GM19463 (cell line): ENCODE measurements around the gene ZNF780B.
"Not testable (repeated sequence)": the region's sequence is repeated elsewhere in the genome, so short reads cannot be mapped to it uniquely, and the experiment has no call there.

Experiments used
- ATAC-seq: cut with Tn5 transposase; IDR thresholded peaks from one replicate; pipeline ENCODE4 v1.9.1; 2021; ENCODE audit warnings: mild to moderate bottlenecking, moderate library complexity; ENCODE audit not compliant: unreplicated experiment

Gene ZNF780B

DNA sequence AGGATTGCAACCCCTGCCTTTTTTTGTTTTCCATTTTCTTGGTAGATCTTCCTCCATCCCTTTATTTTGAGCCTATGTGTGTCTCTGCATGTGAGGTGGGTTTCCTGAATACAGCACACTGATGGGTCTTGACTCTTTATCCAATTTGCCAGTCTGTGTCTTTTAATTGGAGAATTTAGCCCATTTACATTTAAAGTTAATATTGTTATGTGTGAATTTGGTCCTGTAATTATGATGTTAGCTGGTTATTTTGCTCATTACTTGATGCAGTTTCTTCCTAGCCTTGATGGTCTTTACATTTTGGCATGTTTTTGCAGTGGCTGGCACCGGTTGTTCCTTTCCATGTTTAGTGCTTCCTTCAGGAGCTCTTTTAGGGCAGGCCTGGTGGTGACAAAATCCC is 14.3 kb downstream of the ZNF780B start:
- not testable (repeated sequence) for ATAC-seq

DNA sequence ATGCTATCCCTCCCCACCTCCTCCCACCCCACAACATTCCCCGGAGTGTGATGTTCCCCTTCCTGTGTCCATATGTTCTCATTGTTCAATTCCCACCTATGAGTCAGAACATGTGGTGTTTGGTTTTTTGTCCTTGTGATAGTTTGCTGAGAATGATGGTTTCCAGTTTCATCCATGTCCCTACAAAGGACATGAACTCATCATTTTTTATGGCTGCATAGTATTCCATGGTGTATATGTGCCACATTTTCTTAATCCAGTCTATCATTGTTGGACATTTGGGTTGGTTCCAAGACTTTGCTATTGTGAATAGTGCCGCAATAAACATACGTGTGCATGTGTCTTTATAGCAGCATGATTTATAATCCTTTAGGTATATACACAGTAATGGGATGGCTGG is 18.0 kb downstream of the ZNF780B start:
- not testable (repeated sequence) for ATAC-seq

DNA sequence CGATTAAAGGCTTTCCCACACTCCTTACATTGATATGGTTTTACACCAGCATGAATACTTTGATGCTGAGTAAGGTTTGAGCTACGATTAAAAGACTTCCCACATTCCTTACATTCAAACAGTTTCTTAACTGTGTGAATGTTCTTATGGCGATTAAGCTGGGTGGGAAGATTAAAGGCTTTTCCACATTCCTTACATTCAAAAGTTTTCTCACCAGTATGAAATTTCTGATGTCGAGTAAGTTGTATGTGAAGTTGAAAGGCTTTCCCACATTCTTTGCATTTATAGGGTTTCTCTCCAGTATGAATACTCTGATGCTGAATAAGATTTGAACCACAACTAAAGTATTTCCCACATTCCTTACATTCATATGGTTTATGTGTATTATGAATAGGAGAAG is 20.0 kb downstream of the ZNF780B start:
- ATAC-seq, result no peak

DNA sequence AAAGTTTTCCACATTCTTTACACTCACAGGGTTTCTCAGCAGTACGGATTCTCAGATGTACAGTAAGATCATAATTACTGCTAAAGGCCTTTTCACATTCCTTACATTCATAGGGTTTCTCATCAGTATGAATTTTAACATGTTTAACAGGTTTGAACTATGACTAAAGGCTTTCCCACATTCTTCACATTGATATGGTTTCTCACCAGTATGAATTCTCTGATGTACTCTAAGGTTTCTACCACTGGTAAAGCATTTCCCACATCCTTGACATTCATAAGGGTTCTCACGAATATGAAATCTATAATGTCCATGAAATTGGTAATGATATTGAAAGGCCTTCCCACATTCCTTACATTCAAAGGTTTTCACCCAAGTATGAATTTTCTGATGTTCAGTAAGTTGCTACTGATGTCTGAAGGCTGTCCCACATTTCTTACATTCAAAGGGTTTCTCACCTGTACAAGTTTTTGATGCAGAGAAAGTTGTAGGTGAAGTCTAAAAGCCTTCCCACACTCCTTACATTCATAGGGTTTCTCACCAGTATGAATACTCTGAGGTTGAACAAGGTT is 22.0 kb downstream of the ZNF780B start:
- ATAC-seq, result no peak

DNA sequence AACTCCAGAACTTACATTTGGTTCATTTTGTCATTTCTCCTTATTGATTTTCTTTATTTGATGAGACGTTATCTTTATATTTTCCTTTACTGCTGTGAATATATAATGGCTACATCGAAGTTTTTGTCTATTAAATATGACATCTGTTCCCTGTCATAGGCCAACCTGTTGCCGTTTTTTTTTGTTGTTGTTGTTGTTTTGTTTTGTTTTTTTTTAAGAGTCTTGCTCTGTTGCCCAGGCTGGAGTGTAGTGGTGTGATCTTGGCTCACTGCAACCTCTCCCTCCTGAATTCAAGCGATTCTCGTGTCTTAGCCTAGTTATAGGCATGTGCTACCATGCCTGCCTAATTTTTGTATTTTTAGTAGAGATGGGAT is 29.4 kb downstream of the ZNF780B start:
- no peak for ATAC-seq

DNA sequence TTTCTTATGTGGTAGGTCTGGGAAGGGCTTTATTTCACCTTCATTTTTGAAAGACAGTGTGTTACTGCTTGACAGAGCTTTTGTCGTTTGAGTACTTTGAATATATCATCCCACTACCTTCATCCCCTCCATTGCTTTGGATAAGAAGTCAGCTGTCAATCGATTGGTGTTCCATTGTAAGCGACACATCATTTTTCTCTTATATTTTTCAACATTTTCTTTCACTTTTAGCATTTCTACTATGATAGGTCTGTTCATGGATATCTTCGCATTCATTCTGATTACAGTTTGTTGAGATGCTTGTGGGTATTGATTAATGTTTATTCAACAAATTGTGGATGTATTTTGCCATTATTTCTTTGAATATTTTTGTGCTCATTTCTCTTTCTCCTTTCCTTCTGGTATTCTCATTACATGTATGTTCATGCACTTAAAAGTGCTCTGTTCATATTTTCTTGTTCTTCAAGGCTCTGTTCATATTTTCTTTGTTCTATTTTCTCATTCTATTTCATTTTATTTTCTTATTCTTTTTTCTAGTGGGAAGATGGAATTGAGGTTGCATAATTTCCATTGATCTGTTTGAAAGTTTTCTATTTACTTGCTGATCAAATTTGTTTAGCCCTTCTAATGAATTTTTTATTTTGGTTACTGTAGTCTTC is 30.0 kb downstream of the ZNF780B start:
- no peak for ATAC-seq

DNA sequence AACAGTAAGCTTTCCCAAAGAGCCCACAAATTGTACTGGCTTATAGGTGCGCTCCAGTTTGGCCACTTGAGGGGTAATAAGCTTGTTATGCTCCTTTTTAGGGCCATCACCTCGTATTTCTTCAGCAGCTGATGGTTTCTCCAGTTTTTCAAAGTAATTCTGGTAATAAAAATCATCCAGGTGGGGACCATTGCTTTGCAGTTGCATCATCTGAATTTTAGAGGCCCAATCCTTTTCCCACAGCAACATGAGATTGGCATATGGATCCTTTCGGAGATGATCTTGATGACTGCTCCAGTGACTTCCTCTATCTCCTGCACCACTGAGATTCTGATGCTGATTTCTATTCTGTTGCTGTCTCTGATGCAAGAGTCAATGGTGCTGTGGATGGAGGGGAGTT is 32.1 kb downstream of the ZNF780B start:
- no peak for ATAC-seq

DNA sequence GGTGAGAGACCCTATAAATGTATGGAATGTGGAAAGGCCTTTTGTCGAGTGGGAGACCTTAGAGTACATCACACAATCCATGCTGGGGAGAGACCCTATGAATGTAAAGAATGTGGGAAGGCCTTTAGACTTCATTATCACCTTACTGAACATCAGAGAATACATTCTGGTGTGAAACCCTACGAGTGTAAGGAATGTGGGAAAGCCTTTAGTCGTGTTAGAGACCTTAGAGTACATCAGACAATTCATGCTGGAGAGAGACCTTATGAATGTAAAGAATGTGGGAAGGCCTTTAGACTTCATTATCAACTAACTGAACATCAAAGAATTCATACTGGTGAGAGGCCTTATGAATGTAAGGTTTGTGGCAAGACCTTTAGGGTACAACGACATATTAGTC is 42.0 kb downstream of the ZNF780B start:
- no peak for ATAC-seq

DNA sequence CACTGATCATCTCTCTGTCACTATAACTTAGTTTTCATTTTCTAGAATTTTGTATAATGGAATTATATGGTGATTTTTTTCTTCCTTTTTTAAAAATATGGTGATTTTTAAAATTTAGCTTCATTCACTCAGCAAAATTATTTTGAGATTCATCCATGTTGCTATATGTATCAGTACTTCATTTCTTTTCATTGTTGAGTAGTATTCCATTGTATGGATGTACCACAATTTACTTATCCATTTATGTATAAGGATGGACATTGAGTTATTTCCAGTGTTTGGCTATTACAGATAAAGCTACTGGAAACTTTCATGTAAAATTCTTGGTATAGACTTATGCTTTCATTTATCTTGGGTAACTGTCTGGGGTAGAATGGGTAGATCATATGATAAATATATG is 46.4 kb downstream of the ZNF780B start:
- ATAC-seq, result no peak

DNA sequence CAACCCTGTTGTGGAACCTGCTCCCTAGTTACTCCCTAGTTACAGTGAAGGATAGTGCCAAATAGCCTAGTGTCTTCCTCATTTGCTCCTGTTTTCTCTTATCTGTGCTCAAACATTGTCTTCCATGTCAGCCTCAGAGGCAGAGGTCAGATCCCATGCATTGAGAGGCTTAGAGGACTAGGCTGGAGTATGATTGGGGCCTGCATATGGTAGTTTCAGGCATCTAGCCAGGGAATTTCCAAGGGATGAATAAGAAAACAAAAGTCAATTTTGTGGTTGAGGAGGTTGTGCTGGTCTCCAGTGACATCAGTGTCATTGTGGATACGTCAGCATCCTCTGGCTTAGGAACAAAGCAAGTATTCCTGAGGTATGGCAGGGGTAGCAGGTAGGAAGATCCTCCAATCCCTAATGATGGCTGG is 49.7 kb downstream of the ZNF780B start:
- no peak for ATAC-seq

DNA sequence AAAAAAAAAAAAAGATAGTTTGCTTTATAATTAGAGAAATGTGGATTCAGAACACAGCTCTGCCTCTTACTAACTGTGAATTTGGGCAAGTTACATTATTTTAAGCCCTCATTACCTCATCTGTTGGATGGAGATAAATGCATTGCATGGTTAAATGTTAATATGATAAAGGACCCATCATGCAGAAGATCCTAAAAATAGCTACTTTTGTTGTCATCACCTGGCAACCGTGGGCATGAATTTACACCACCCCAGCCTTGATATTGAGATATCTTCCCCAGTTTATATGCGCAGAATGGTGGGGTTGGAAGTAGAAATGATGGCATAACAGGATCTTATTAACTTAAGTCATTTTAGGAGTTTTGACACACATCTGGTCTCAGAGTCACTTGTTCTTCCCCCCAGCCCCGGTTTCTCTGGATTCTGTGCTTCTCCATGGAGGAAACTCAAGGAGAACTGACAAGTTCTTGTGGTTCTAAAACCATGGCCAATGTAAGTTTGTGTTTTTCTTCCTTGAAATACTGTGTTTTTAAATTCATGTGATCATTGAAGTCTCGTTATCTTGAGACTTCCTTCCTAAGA is 50.2 kb downstream of the ZNF780B start:
- ATAC-seq, result no peak

DNA sequence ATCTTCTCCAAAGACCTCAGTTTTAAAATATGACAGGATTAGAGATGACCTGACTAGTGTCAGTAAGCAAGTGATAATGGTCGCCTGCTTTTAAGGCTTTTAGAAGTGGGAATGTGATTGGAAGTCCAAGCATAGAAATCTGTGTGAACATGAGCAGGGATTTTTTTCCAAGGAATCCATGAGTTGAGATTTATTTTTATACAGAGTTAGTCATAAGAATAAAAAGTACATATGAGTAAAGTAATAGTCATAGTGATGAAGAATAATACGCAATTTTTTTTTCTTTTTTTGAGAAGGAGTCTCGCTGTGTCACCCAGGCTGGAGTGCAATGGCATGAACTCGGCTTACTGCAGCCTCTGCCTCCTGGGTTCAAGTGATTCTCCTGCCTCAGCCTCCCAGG is 57.5 kb downstream of the ZNF780B start:
- ATAC-seq, result no peak

DNA sequence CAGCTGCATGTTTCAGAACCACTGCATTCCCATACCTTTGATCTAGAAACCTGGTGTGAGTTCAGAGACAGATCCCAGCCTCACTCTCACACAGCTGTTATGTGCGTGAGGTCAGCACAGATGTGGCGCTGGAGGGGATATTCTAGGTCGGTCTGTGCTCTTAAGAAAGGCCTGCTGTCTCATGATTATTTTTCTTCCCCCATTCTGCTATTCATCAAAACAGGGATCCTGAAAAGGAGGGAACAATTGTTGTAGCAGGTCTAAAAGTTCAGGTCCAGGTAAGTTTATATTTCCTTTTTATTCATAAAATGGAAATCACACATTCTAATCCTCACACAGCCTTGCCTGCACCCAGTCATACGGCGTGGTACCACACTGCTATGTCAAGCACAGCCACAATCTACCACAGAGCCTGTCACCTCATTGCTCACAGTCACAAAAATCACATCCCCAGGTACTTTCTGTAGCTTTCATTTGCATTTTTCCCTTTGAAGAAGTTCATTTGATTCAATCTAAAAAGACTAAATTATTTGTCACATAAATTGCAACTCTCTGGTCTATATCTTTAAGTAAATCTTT is 58.3 kb downstream of the ZNF780B start:
- no peak for ATAC-seq

DNA sequence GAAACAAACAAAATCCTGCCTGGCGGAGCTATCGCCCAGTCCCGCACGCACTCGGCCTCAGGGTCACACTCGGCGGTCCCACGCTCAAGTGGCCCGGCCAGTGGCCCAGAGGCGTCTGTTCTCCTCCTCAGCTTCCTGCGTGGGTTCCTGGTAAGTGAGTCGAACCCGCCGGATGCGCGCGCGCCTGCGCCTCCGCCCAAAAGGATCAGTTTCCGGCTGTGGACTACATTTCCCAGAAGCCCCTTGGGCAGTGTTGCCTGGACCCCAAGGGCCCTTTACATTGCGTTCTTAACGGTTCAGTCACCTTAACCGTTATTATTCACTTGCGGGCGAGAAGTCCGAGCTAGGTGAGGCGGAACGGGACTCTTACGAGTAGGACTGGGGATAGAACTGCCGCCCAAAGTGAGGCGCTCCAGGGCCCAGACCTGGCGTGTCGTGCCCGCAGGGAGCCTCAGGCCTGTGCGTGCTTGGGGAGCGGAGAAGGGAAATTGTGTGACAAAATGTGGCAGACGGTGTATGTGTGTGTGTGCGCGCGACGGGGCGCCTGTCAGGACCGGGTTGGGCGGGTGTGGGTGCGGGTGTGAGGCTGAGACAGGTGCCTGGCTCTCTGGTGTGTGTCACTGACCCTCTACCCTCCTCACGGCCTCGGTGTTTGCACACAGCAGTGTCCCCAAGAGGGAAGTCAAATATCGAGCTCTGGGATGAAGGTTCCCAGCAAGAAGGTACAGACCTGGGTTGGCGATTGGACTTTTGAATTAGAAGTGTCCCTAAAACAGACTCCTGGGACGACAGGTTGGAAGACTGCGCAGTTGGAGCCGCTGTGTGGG is 59.0 kb downstream of the ZNF780B start, which contains the start of gene ZNF546:
Gene ZNF546 (plus strand): TSS at position 250 of the 827 bp plus-strand sequence. CDS start 1,267 bp downstream, outside the sequence.
- ATAC-seq, result peak; percentile 87

DNA sequence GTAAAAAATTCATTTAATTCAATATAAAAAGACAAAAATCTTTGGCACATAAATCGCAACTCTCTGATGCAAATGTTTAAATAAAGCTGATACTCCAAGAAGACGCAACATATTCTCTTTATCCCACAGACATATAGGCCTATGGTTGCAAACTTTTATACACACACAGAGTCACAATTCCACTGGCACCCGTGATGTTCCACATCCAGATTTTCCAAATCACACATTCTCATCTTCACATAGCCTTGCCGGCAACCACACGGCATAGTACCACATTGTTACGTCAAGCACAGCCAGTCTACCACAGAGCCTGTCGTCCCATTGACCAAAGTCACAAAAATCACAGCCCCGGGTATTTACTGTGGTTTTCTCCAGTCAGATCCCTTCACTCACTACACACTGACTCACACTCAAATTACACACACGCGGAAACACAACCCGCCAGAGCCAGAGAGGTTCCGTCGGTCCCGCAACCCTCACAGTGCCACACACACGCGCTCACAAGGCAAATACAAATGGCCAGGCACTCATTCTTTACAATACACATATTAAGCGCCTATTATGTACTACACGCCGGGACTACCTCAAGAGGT is 59.7 kb downstream of the ZNF780B start:
- ATAC-seq, result peak; percentile 29

DNA sequence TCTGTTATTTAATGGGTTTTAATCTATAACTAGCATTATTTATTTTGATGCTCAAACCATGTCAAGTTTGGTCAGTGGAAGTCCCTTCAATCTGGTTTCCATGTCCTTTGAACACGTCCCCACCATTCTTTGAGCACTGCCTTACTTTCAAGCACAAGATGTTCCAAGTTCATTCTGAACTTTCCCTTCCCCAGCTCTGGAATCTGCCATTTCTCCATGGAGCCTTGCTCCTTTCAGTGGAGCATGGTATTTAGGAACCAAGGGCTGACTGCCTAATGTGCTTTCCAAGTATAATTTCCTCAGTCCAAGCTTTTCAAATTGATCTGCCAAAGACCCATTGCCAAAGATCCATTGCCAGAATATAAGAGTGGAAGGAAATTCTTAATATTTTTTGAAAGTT is 60.2 kb downstream of the ZNF780B start:
- ATAC-seq, result no peak

DNA sequence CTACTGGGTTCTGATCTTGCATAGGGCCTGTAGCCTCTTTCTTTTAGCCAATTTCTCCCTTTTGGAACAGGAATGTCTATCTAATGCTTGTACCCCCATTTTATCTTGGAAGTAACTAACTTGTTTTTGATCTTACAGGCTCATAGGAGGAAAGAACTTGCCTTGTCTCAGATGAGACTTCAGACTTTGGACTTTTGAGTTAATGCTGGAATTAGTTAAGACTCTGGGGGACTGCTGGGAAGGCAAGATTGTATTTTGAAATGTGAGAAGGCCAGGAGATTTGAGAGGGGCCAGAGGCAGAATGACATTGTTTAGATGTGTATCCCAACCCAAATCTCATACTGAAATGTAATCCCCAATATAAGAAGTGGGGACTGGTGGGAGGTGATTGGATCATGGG is 61.7 kb downstream of the ZNF780B start:
- no peak for ATAC-seq

DNA sequence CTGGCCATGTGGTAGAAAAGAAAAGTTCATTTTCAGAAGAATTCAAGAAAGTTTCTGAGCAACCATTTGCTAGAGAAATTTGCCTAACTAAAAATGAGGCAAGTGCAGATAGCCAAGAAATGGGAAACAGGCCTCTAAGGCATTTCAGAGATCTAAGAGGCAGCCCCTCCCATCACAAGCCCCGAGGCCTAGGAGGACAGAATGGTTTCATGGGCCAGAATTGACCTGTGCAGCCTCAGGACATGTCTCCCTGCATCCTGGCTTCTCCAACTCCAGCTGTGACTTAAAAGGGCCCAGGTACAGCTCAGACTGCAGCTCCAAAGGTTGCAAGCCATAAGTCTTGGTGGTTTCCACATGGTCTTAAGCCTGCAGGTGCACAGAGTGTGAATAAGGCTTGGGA is 62.4 kb downstream of the ZNF780B start:
- no peak for ATAC-seq

DNA sequence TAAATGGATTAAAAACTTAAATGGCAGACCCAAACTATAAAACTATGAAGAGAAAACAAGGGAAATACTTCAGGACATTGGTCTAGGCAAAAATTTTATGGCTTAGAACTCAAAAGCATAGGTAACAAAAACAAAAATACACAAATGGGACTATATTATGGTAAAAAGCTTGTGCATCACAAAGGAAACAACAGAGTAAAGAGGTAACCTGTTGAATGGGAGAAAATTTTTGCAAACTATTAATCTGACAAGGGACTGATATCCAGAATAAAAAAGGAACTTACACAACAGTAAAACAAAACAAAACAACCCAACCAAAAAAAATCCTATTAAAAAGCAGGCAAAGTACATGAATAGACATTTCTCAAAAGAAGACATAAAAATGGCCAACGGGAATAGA is 68.4 kb downstream of the ZNF780B start:
- ATAC-seq, result no peak

DNA sequence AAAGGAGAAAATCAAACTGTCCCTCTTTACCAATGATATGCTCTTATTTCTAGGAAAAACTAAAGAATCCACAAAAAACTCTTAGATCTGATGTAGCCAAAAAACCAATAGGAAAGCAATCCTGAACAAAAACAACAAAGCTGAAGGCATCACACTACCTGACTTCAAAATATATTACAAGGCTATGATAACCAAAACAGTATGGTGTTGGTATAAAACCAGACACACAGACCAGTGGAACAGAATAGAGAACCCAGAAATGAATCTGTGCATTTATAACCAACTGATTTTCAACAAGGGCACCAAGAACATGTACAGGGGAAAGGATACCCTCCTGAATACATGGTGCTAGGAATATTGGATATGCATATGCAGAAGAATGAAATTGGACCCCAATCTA is 68.9 kb downstream of the ZNF780B start:
- no peak for ATAC-seq

DNA sequence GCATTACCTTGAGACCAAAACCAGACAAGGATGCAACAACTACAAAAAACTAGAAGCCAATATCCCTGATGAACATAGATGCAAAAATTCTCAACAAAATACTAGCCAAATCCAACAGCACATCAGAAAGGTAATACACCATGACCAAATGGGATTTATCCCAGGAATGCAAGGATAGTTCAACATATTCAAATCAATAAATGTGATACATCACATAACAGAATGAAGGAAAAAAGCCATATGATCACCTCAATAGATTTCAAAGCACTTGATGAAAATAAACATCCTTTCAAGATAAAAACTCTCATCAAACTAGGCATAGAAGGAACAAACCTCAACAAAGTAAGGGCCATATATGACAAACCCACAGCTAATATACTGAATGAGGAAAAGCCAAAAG is 69.4 kb downstream of the ZNF780B start:
- ATAC-seq, result no peak
